SKM-1 (cell line): ENCODE results near the gene AMH.
A peak's percentile ranks its signal among the peaks of the same experiment; 100 is the strongest.
"Not testable (repeated sequence)": the region's sequence is repeated elsewhere in the genome, so short reads cannot be mapped to it uniquely, and the experiment has no call there.

Experiments used
- DNase-seq: peaks from one replicate; lab custom pipeline; 2025; ENCODE audit not compliant: unreplicated experiment; lab: John Stamatoyannopoulos, UW

Gene AMH

GRCh38 chr19:2269244-2270156 is 20.4 kb downstream of the AMH start:
- DNase-seq: peak; percentile 91

GRCh38 chr19:2270157-2270422 is 21.0 kb downstream of the AMH start:
- no peak for DNase-seq

- peak; percentile 98 for DNase-seq
Observed at GRCh38 chr19:2270423-2271233, 21.5 kb downstream of the AMH start.

- no peak for DNase-seq
Observed at GRCh38 chr19:2271234-2272103, 22.3 kb downstream of the AMH start.

- DNase-seq: peak; percentile 62
Observed at GRCh38 chr19:2273356-2274184, 24.4 kb downstream of the AMH start.

- DNase-seq: no peak
Observed at GRCh38 chr19:2274185-2274711, 25.1 kb downstream of the AMH start.

GRCh38 chr19:2274931-2275535 is 25.9 kb downstream of the AMH start:
- no peak for DNase-seq

GRCh38 chr19:2275588-2276428 is 26.7 kb downstream of the AMH start:
- DNase-seq: no peak

GRCh38 chr19:2276429-2276986 is 27.4 kb downstream of the AMH start:
- DNase-seq: no peak

GRCh38 chr19:2277138-2277537 is 28.0 kb downstream of the AMH start:
- no peak for DNase-seq

GRCh38 chr19:2278459-2279158 is 29.5 kb downstream of the AMH start:
- DNase-seq: no peak

GRCh38 chr19:2280633-2281264 is 31.6 kb downstream of the AMH start:
- no peak for DNase-seq

GRCh38 chr19:2281265-2282061 is 32.3 kb downstream of the AMH start:
- not testable (repeated sequence) for DNase-seq

GRCh38 chr19:2282062-2282861 is 33.1 kb downstream of the AMH start, which contains the start of gene PEAK3:
TSS of gene PEAK3 (minus strand) at chr19:2282175. CDS start at chr19:2280931, 1,244 bp downstream.
- DNase-seq: no peak

GRCh38 chr19:2282862-2283237 is 33.7 kb downstream of the AMH start:
- DNase-seq: no peak
